Measurements from ENCODE around the gene HEPACAM2.

- TF ChIP-seq POLR2A (IDR thresholded peaks at IDR 0.05; ENCODE audit: low read length) (no peak), GATA1 (IDR thresholded peaks at IDR 0.05; ENCODE audit: low read depth, low read length) (no peak)
Measured at GRCh38 chr7:93238131-93238530, 11.9 kb upstream of the HEPACAM2 start.
